HUES6 (cell line): ENCODE measurements around the gene SLC45A3.

Experiments
- H3K27ac ChIP-seq: 2 replicates; pipeline ENCODE4 v1.7.0; 2013; ENCODE audit warnings: low read depth, mild to moderate bottlenecking, low read length, inconsistent platforms
- H3K27me3 ChIP-seq: 2 replicates; pipeline ENCODE4 v1.6.1; 2013; ENCODE audit warnings: low read length; ENCODE audit not compliant: control insufficient read depth, insufficient read depth
- H3K36me3 ChIP-seq: 2 replicates; pipeline ENCODE4 v1.6.1; 2013; ENCODE audit warnings: low read length; ENCODE audit not compliant: control insufficient read depth, insufficient read depth
- H3K4me1 ChIP-seq: 2 replicates; pipeline ENCODE4 v1.6.1; 2013; ENCODE audit warnings: low read length; ENCODE audit not compliant: control insufficient read depth, insufficient read depth
- H3K4me3 ChIP-seq: 2 replicates; pipeline ENCODE4 v1.5.1; 2013; ENCODE audit warnings: low read depth, low read length
- H3K9ac ChIP-seq: one replicate; pipeline ENCODE4 v1.6.1; 2013; ENCODE audit warnings: mild to moderate bottlenecking, low read length
- H3K9me3 ChIP-seq: 2 replicates; pipeline ENCODE4 v1.6.1; 2013; ENCODE audit warnings: low read depth, low read length; ENCODE audit not compliant: control insufficient read depth, insufficient read depth

The SLC45A3 gene

GRCh38 chr1:205711105-205712048 lies 31.1 kb upstream of the SLC45A3 start:
- H3K36me3 ChIP-seq: peaks cover 53% of the 10 kb centered on the region

GRCh38 chr1:205710201-205711062 lies 30.1 kb upstream of the SLC45A3 start:
- H3K36me3 ChIP-seq: peaks cover 43% of the 10 kb centered on the region
- peaks cover 3% of the 10 kb centered on the region; the same call in 1 of the 2 replicates for H3K4me1 ChIP-seq
- no peak overlapping the region for H3K9ac ChIP-seq

More at GRCh38 chr1:205711105-205712048, 31.1 kb upstream of the SLC45A3 start:
- no peak overlapping the region for H3K9ac ChIP-seq
- no peak overlapping the region for H3K27ac ChIP-seq
- H3K9me3 ChIP-seq: no peaks in the 10 kb centered on the region
- no peaks in the 10 kb centered on the region for H3K27me3 ChIP-seq
- H3K4me3 ChIP-seq: no peak overlapping the region
- H3K4me1 ChIP-seq: peaks cover 3% of the 10 kb centered on the region; the same call in 1 of the 2 replicates

GRCh38 chr1:205709640-205710039 lies 29.3 kb upstream of the SLC45A3 start:
- H3K9ac ChIP-seq: no peak overlapping the region
- H3K36me3 ChIP-seq: peaks cover 37% of the 10 kb centered on the region
- no peaks in the 10 kb centered on the region for H3K9me3 ChIP-seq
- no peaks in the 10 kb centered on the region for H3K27me3 ChIP-seq
- no peak overlapping the region for H3K27ac ChIP-seq
- H3K4me1 ChIP-seq: peaks cover 3% of the 10 kb centered on the region; the same call in 1 of the 2 replicates
- no peak overlapping the region for H3K4me3 ChIP-seq

More at GRCh38 chr1:205710201-205711062, 30.1 kb upstream of the SLC45A3 start:
- Histone ChIP-seq H3K4me3 (no peak overlapping the region), H3K27ac (no peak overlapping the region), H3K27me3 (no peaks in the 10 kb centered on the region), H3K9me3 (no peaks in the 10 kb centered on the region)

GRCh38 chr1:205709059-205709398 lies 28.7 kb upstream of the SLC45A3 start:
- Histone ChIP-seq H3K27ac (no peak overlapping the region), H3K9ac (no peak overlapping the region), H3K4me1 (peaks cover 3% of the 10 kb centered on the region; the same call in 1 of the 2 replicates), H3K9me3 (no peaks in the 10 kb centered on the region), H3K36me3 (peaks cover 33% of the 10 kb centered on the region), H3K4me3 (no peak overlapping the region), H3K27me3 (no peaks in the 10 kb centered on the region)

GRCh38 chr1:205706601-205707502 lies 26.5 kb upstream of the SLC45A3 start:
- Histone ChIP-seq H3K9ac (no peak overlapping the region), H3K36me3 (peaks cover 33% of the 10 kb centered on the region), H3K9me3 (no peaks in the 10 kb centered on the region), H3K4me1 (peaks cover 7% of the 10 kb centered on the region; the same call in 1 of the 2 replicates), H3K27ac (no peak overlapping the region), H3K27me3 (no peaks in the 10 kb centered on the region), H3K4me3 (no peak overlapping the region)

- peaks cover 22% of the 10 kb centered on the region for H3K36me3 ChIP-seq
- H3K9ac ChIP-seq: no peak overlapping the region
- H3K9me3 ChIP-seq: no peaks in the 10 kb centered on the region
- H3K27me3 ChIP-seq: no peaks in the 10 kb centered on the region
- no peak overlapping the region for H3K4me3 ChIP-seq
- H3K27ac ChIP-seq: no peak overlapping the region
- H3K4me1 ChIP-seq: peaks cover 19% of the 10 kb centered on the region
Observed at GRCh38 chr1:205704903-205705302, 24.6 kb upstream of the SLC45A3 start.

GRCh38 chr1:205703072-205703471 lies 22.8 kb upstream of the SLC45A3 start:
- Histone ChIP-seq H3K4me1 (peaks cover 19% of the 10 kb centered on the region), H3K36me3 (peaks cover 6% of the 10 kb centered on the region)

GRCh38 chr1:205701891-205702290 lies 21.6 kb upstream of the SLC45A3 start:
- Histone ChIP-seq H3K9me3 (no peaks in the 10 kb centered on the region), H3K9ac (peak overlapping the region; percentile 27), H3K36me3 (peaks cover 5% of the 10 kb centered on the region), H3K4me3 (no peak overlapping the region), H3K4me1 (peaks cover 19% of the 10 kb centered on the region), H3K27ac (no peak overlapping the region), H3K27me3 (no peaks in the 10 kb centered on the region)

More at GRCh38 chr1:205703072-205703471, 22.8 kb upstream of the SLC45A3 start:
- Histone ChIP-seq H3K9me3 (no peaks in the 10 kb centered on the region), H3K4me3 (no peak overlapping the region), H3K27ac (no peak overlapping the region), H3K9ac (no peak overlapping the region), H3K27me3 (no peaks in the 10 kb centered on the region)

- Histone ChIP-seq H3K27me3 (no peaks in the 10 kb centered on the region), H3K36me3 (peaks cover 3% of the 10 kb centered on the region), H3K4me1 (peaks cover 19% of the 10 kb centered on the region), H3K27ac (no peak overlapping the region), H3K4me3 (no peak overlapping the region), H3K9ac (no peak overlapping the region), H3K9me3 (no peaks in the 10 kb centered on the region)
Observed at GRCh38 chr1:205701420-205701819, 21.1 kb upstream of the SLC45A3 start.

GRCh38 chr1:205700865-205701401 lies 20.6 kb upstream of the SLC45A3 start:
- Histone ChIP-seq H3K27ac (no peak overlapping the region; the same call in 1 of the 2 replicates), H3K9me3 (no peaks in the 10 kb centered on the region), H3K4me3 (no peak overlapping the region), H3K9ac (no peak overlapping the region), H3K36me3 (peaks cover 3% of the 10 kb centered on the region), H3K27me3 (no peaks in the 10 kb centered on the region), H3K4me1 (peaks cover 19% of the 10 kb centered on the region)
